Measurements from ENCODE around the gene SFT2D3.
A peak's percentile ranks its signal among the peaks of the same experiment; 100 is the strongest.

The SFT2D3 gene

DNA sequence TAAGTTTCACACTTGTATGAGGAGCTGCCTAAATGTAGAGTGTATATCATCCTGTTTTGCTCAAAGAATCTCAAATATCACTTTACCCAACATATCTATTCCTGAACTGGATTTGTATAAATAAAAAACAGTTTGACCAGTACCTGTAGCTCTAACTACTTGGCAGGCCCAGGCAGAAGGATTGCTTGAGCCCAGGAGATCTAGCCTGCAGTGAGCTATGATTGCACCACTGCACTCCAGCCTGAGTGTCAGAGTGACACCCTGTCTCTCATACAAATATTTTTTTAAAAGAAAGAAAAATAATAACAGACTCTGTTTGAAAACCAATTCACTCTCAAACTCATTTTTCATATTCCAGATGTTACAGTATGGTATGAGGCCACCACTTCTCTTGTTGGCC is 18.2 kb upstream of the SFT2D3 start:
- no peak for DNase-seq

GRCh38 chr2:127683757-127684156 is 17.5 kb upstream of the SFT2D3 start:
- DNase-seq: no peak

- DNase-seq: no peak
Measured at GRCh38 chr2:127685410-127686080, 15.8 kb upstream of the SFT2D3 start.

- no peak for DNase-seq
Measured at GRCh38 chr2:127688405-127688804, 12.9 kb upstream of the SFT2D3 start.

- DNase-seq: no peak
Measured at GRCh38 chr2:127690696-127691095, 10.6 kb upstream of the SFT2D3 start.

- DNase-seq: no peak
Measured at GRCh38 chr2:127694986-127695385, 6.3 kb upstream of the SFT2D3 start.

GRCh38 chr2:127695491-127696472 is 5.5 kb upstream of the SFT2D3 start:
- peak; percentile 69 for DNase-seq

DNA sequence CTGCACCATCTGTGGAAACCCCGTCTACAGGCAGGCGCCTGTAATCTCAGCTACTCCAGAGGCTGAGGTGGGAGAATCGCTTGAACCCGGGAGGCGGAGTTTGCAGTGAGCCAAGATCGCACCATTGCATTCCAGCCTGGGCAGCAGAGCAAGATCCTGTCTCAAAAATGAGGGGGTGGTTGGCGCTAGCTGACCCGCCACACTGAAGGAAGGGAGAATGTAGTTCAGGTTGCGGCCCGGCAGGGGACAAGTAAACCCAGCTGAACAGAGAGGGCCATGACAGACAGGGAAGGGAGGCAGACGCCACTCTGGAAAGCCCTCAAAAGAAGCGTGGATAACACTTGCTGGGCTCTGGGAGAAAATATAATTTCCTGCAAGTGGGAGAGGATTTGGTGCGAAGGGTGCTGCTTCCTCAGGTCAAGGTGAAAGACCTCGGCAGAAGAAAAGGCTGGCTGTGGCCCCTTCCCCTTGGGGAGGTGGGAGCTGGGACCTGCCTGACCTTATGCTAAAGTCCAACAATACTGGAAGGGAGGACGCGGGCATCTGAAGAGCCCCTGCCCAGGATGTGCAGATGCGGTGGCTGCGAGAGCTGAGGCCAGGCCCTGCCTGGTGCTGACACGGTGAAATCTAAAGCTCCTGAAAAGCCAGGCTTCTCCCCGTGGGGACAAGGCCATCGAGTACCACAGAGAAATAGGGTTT is 3.7 kb upstream of the SFT2D3 start:
- no peak for DNase-seq

DNA sequence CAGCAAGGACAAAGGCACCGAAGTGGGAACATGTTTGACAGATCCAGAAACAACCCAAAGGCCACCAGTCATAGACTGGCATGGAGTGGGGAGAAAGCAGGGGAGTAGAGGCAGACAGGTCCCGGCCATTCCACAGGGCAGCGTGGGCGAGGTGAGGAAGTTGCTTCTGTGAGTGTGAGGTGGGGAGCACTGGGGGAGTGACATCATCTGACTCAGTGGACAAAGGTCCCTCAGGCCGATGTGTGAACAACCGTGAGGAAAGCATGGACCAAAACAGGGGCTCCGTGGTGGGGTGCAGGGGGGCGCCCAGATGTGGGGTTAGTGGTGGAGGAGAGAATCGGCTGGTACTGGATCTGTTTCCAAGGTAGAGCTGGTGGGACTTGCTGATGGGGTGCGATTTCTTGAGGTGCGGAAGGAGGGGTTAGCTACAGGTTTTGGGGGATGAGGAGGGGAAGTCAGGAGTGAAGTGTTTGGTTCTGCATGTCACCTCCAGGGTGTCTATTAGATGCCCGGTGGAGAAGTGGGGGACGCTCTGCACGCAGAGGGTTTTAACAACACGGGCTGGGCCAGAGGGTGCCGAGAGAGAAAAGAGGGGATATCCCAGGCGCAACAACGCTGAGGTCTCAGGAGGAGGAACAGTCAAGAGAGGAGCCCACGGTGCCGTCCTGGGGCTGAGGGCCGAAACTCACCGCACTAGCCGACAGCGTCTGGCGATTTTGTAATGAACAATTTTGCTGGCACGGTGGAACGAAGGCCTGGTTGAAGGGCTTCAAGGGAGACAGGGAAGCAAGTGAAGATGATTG is 2.5 kb upstream of the SFT2D3 start:
- no peak for DNase-seq

DNA sequence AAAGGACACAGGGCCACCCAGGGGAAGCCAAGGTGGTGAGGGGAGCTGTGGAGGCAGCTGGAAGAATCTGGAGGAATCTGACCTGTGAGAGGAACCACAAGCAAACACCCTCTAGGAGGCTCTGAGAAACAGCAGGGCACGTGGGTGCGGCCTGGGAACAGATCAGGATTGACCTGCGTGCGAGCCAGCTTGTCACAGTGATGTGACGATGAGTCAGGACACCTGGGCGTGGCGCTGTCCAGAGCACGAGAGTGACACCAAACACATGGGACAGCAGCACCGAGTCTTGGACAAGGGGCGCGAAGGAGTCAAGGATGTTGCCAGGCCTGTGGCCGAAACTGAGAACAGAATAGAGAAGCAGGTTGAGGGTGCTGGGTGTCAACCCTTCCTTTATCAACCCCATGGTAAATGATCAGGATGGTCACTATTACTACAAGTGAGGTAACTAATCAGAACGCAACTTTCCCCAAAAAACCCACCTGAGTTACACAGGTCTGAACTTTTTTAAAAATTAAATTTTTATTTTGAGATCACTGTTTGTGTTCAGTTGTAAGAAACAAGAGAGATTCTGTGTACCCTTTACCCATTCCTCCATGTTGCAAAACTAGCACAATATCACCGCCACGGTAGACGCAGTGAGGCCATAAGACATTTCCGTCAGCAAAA is 637 bp upstream of the SFT2D3 start:
- peak; percentile 56 for DNase-seq

DNA sequence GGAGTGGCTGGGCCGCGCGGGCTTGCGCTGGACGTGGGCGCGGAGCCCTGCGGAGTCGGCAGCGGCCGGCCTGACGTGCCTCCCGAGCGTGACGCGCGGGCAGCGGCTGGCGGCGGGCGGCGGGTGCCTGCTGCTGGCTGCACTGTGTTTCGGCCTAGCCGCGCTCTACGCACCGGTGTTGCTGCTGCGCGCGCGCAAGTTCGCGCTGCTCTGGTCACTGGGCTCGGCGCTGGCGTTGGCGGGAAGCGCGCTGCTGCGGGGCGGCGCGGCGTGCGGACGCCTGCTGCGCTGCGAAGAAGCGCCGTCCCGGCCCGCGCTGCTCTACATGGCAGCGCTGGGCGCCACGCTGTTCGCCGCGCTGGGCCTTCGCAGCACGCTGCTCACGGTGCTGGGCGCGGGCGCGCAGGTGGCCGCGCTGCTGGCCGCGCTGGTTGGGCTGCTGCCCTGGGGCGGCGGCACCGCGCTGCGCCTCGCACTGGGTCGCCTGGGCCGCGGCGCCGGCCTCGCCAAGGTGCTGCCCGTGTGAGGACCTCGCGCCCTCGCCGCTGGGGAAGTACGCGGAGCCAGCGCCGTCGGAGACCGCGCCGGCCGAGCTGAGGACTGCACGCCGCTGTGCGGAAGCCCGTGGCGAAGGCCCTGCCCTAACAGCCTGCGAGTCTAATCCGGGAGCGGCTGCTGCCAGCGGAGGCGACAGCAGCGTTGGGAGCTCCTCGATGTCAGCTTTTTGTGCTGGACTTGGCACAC is 526 bp downstream of the SFT2D3 start:
- peak; percentile 87 for DNase-seq

GRCh38 chr2:127702395-127703009 is 1.2 kb downstream of the SFT2D3 start:
- DNase-seq: no peak

GRCh38 chr2:127703282-127703681 is 2.0 kb downstream of the SFT2D3 start:
- no peak for DNase-seq

DNA sequence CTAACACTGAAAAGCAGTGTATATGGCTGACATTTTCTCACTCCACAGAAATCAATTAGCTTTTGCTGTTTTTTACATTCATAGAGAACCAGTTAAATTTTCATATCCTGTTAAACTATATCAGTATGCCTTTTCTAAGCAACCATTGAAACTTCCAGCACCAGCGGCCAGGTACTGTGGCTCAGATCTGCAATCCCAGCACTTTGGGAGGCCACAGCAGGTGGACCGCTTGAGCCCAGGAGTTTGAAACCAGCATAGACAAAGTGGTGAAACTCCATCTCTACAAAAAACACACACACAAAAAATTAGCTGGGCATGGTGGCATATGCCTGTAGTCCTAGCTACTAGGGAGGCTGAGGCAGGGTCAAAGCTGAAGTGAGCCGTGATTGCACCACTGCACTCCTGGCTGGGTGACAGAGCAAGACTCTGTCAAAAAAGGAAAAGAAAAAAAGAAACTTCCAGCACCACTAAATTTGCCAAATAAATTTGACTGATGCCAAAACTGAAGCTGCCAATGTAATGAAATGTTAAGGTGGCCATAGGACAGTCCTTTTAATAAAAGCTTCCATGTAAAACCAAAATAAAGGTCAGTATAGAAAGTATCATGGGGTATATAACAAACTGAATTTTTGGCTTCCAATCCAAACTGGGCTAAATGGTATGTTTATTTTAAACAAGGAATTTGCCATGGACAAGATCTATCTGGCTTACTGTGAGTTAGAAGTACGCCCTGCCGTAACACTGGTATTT is 3.5 kb downstream of the SFT2D3 start:
- DNase-seq: no peak

GRCh38 chr2:127705391-127706065 is 4.2 kb downstream of the SFT2D3 start:
- no peak for DNase-seq

DNA sequence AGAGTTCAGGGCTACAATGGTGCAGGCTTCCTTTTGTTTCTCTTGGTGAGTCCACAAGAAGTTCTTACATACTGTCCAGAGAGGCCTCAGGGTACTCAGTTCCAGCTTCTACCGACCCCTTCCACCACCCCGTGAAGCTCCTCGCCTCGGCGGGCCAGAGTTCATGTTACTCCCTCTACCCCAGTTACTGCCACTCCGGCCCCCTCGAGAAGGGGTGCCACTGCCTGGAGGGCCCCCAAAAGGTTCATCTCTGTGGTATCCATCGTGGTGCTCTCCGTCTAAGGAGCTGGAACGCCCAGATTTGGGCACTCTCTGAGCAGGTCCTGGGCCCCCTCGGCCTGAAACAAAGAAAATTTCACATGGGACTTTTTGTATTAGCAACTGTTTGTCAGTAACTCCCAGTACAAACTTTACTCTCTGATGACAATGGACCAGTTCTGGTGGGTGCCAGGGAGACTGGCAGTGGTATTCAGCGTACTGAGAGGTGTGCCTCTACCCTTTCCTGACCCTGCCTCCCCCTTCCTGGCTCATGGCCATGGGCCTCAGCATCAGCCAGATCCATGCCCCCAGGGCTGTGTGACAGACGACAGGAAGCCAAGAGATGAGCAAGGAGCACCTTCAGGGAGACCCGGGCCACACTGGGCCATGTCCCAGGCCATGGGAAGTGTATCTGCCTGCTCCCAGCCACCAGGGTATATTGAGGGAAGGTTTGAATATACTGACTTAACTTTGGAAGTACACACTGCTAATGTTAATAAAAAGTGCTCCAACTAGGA is 5.1 kb downstream of the SFT2D3 start:
- DNase-seq: no peak

DNA sequence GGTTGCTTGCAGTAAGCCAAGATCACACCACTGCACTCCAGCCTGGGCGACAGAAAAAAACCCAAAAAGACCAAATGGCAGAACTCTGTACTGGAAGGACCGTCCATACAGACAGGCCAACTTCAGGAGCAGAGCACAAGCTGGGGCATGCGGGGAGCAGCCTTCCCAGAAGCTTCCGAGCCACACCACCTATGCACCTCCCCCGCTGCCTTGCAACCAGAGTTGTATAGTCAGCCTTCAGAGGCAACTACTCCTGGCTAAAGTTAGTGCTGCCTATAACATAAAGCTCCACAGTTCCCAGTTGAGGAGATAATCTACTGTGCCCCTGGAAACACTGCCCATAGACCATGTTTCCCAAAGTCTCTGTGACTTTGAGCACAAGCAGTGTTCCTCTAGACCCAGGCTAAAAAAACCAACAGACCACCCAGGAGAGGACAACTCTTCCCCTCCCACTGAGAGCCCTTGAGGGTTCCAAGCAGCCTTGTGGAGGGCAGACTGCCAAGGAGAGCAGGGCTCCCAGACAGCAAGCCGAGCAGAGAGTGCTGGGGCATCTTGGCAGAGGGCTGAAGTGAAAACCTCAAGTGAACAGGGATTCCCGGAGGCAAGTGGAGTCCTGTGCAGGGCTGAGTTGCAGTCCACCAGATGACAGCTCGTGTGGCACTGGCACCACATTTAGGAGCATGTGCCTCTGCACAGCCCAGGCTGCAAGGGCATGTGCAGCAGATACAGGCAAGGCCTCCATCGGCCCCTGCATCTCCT is 6.8 kb downstream of the SFT2D3 start:
- DNase-seq: no peak

DNA sequence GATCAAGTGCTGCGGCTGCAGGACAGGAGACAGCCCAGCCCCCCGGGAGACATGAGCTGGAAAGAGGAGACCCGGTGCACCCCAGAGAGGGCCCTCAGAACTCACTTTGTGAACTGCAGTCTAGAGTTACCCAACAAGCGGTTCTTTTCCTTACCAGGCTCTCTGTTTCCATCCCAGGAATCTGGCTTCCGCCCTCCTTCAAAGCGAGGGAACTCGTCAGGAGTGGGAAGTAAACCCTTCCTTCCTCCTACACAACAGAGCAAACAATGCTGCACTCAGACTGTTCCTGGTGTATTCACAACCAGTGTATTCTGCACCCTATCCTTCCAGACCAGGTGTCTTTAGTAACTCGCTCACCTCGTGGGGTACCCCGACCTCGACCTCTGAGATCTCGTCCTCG is 8.0 kb downstream of the SFT2D3 start:
- no peak for DNase-seq

All from femur (tissue), 1 donor.